Mesendoderm (in vitro differentiated cells): ENCODE measurements around the gene SLC37A3.

ENCODE experiments used
- DNase-seq: peaks from one replicate; pipeline ENCODE4 v3.0.0; 2013
- H2AK5ac ChIP-seq: 2 replicates; pipeline ENCODE4 v1.6.1; 2013; ENCODE audit warnings: low read length, inconsistent platforms
- H2BK120ac ChIP-seq: 2 replicates; pipeline ENCODE4 v1.6.1; 2013; ENCODE audit warnings: low read depth, mild to moderate bottlenecking, low read length, moderate library complexity, mixed read lengths
- H2BK15ac ChIP-seq: replicated peaks from 2 replicates; pipeline ENCODE4 v1.6.1; 2013; ENCODE audit warnings: low read depth, mild to moderate bottlenecking, moderate library complexity
- H2BK5ac ChIP-seq: 2 replicates; pipeline ENCODE4 v1.6.1; 2013; ENCODE audit warnings: low read length, inconsistent platforms
- H3K18ac ChIP-seq: 2 replicates; pipeline ENCODE4 v1.6.1; 2013; ENCODE audit warnings: mild to moderate bottlenecking, low read length, mixed read lengths
- H3K23ac ChIP-seq: one replicate; pipeline ENCODE4 v1.6.1; 2013; ENCODE audit warnings: low read length
- H3K27ac ChIP-seq: 2 replicates; pipeline ENCODE4 v1.5.1; 2013; ENCODE audit warnings: low read depth, mild to moderate bottlenecking, inconsistent platforms, low read length, moderate library complexity
- H3K27me3 ChIP-seq: 2 replicates; pipeline ENCODE4 v1.6.1; 2013; ENCODE audit warnings: low read length, control low read depth, mild to moderate bottlenecking, inconsistent platforms; ENCODE audit not compliant: insufficient read depth, poor library complexity
- H3K36me3 ChIP-seq: 2 replicates; pipeline ENCODE4 v1.6.1; 2013; ENCODE audit warnings: low read length, inconsistent platforms; ENCODE audit not compliant: control insufficient read depth, insufficient read depth
- H3K4ac ChIP-seq: one replicate; pipeline ENCODE4 v1.6.1; 2013; ENCODE audit warnings: low read depth, mild to moderate bottlenecking, low read length, moderate library complexity
- H3K4me1 ChIP-seq: 2 replicates; pipeline ENCODE4 v1.6.1; 2013; ENCODE audit warnings: low read depth, low read length, inconsistent platforms; ENCODE audit not compliant: control insufficient read depth
- H3K4me2 ChIP-seq: 2 replicates; pipeline ENCODE4 v1.6.1; 2013; ENCODE audit warnings: low read length
- H3K4me3 ChIP-seq: 2 replicates; pipeline ENCODE4 v1.5.1; 2013; ENCODE audit warnings: mild to moderate bottlenecking, low read length
- H3K56ac ChIP-seq: one replicate; pipeline ENCODE4 v1.6.1; 2013; ENCODE audit warnings: low read length
- H3K79me1 ChIP-seq: 2 replicates; pipeline ENCODE4 v1.6.1; 2013; ENCODE audit warnings: low read length, inconsistent platforms
- H3K79me2 ChIP-seq: 2 replicates; pipeline ENCODE4 v1.6.1; 2013; ENCODE audit warnings: mild to moderate bottlenecking, low read length; ENCODE audit not compliant: control insufficient read depth, insufficient read depth
- H3K9ac ChIP-seq: 2 replicates; pipeline ENCODE4 v1.6.1; 2013; ENCODE audit warnings: low read length, inconsistent platforms
- H4K5ac ChIP-seq: one replicate; pipeline ENCODE4 v1.6.1; 2013; ENCODE audit warnings: low read length
- H4K8ac ChIP-seq: one replicate; pipeline ENCODE4 v1.6.1; 2013; ENCODE audit warnings: low read depth, mild to moderate bottlenecking, control low read depth, low read length, moderate library complexity
- WGBS: extraction: QIAGEN DNeasy Blood & Tissue Kit; methylation state at CpG from one replicate; pipeline ENCODE4 v1.1.7; 2013; ENCODE audit warnings: low lambda C conversion rate, missing lambda C conversion rate; ENCODE audit not compliant: insufficient coverage; ENCODE audit errors: extremely low coverage; 5-methylcytosine and 5-hydroxymethylcytosine counted together

The SLC37A3 gene

DNA sequence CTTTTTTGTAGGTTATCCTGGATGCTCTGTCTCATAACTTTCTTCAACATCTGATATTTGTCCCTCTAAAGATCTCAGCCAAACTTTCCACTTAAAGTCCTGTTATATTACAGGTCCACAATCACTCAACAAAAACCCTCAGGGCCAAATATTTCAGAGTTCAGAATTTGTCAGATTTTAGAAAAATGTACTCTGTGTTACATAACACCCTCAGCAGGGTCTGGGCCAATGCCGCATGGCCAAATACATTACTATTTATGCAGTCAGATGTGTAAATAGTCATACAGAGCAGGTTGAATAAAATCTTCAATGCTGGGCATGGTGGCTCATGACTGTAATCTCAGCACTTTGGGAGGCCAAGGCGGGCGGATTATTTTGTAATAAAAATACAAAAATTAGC is 17.0 kb upstream of the SLC37A3 start:
- Histone ChIP-seq H3K4ac (no peak overlapping the region), H3K27ac (no peak overlapping the region), H3K4me3 (no peak overlapping the region), H3K56ac (no peak overlapping the region), H3K4me1 (no peaks in the 10 kb centered on the region), H4K8ac (no peak overlapping the region), H3K36me3 (no peaks in the 10 kb centered on the region), H2BK5ac (no peak overlapping the region), H4K5ac (no peak overlapping the region), H3K79me2 (no peaks in the 10 kb centered on the region), H2BK120ac (no peak overlapping the region), H3K27me3 (no peaks in the 10 kb centered on the region), H3K18ac (no peak overlapping the region), H3K4me2 (no peak overlapping the region), H2BK15ac (no peak overlapping the region), H3K79me1 (no peaks in the 10 kb centered on the region), H3K9ac (no peak overlapping the region), H2AK5ac (no peak overlapping the region), H3K23ac (no peak overlapping the region)
- no CpG with 5 or more reads among the region's 3 CpGs for WGBS
- DNase-seq, result no peak

DNA sequence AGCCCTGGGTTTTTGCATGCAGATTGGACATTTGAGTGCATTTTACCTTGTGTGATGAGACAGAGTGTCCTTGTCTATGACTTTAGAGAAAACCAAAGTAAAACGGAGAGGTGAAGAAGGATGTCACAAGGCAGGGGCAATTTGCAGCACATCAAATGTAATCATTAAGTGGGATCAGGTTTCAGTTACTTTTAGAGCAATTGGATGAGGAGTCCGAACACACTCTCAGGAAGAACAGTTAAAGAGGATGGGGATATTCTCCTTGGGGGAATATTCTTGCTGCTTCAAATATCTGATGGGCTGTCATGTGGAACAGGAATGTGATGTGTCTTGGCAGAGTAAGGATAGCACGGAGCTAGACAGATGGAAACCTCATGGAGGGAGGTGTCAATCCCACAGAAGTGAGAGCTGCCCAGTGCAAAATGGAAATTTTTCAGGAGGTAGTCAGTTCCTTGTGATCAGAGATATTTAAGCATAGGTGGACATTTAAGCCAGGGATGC is 6.3 kb upstream of the SLC37A3 start:
- H3K36me3 ChIP-seq, result no peaks in the 10 kb centered on the region
- H3K4me3 ChIP-seq, result no peak overlapping the region
- no peak overlapping the region for H3K23ac ChIP-seq
- no peaks in the 10 kb centered on the region for H3K79me1 ChIP-seq
- no peaks in the 10 kb centered on the region for H3K27me3 ChIP-seq
- H2BK5ac ChIP-seq, result no peak overlapping the region
- no peak overlapping the region for H2BK15ac ChIP-seq
- no peak overlapping the region for H3K4ac ChIP-seq
- no peak overlapping the region for H3K27ac ChIP-seq
- H3K4me2 ChIP-seq, result no peak overlapping the region
- no peak overlapping the region for H2BK120ac ChIP-seq
- H4K8ac ChIP-seq, result no peak overlapping the region
- H3K79me2 ChIP-seq, result no peaks in the 10 kb centered on the region
- no peak overlapping the region for H4K5ac ChIP-seq
- H3K9ac ChIP-seq, result no peak overlapping the region
- no peak overlapping the region for H3K18ac ChIP-seq
- WGBS, result no CpG with 5 or more reads among the region's 3 CpGs
- DNase-seq, result no peak
- H3K4me1 ChIP-seq, result peaks cover 2% of the 10 kb centered on the region
- H2AK5ac ChIP-seq, result no peak overlapping the region
- H3K56ac ChIP-seq, result no peak overlapping the region

DNA sequence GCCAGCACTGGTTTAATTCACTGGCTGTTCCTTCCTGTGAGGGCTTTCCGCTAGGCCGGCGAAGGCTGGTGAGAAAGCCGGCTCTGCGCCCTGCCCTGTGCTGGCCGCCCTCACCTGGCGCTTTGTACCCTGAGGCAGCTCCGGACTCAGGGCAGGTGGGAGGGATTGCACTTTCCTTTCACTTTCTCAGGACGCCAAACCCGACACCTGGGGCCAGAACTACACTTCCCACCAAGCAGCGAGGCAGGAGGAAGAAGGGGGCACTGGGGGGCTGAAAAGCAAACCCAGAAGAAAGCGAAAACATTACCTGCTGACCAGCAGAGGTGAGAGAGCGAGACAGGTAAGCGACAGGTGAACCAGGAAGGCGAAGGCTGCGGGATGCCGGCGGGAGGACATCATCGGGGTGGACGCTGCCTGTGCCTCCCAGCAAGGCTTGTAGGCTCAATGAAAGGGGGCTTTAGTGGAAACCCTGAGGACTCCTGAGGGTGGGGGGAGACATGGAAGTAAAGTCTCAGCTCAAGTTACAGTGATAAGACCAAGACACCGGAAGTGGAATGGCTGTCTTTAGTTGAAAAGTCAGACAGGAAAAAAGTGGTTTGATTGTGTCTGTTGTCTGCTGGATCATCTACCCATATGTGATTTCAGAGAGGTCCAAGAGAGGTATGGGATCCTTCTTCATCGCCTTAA is 5.7 kb upstream of the SLC37A3 start, which contains the start of gene RAB19:
Gene RAB19, plus strand, starts transcription at position 181 of the 687 bp plus-strand sequence. CDS start 3,589 bp downstream, outside the sequence.
- Histone ChIP-seq H3K27me3 (no peaks in the 10 kb centered on the region), H2BK5ac (no peak within 1 kb of the TSS), H3K79me2 (no peaks in the 10 kb centered on the region), H3K4me3 (peak within 1 kb of the TSS; percentile 34), H4K5ac (no peak within 1 kb of the TSS), H3K9ac (peak within 1 kb of the TSS; percentile 44), H3K56ac (peak within 1 kb of the TSS; percentile 83), H2AK5ac (no peak within 1 kb of the TSS), H2BK120ac (no peak within 1 kb of the TSS), H4K8ac (no peak within 1 kb of the TSS), H3K4ac (no peak within 1 kb of the TSS), H3K18ac (no peak within 1 kb of the TSS), H3K79me1 (no peaks in the 10 kb centered on the region), H2BK15ac (no peak within 1 kb of the TSS), H3K23ac (no peak within 1 kb of the TSS), H3K27ac (no peak within 1 kb of the TSS), H3K4me1 (peaks cover 2% of the 10 kb centered on the region), H3K36me3 (no peaks in the 10 kb centered on the region), H3K4me2 (peak within 1 kb of the TSS; percentile 69)
- peak; percentile 75 for DNase-seq
- WGBS, result no CpG with 5 or more reads among the region's 22 CpGs

DNA sequence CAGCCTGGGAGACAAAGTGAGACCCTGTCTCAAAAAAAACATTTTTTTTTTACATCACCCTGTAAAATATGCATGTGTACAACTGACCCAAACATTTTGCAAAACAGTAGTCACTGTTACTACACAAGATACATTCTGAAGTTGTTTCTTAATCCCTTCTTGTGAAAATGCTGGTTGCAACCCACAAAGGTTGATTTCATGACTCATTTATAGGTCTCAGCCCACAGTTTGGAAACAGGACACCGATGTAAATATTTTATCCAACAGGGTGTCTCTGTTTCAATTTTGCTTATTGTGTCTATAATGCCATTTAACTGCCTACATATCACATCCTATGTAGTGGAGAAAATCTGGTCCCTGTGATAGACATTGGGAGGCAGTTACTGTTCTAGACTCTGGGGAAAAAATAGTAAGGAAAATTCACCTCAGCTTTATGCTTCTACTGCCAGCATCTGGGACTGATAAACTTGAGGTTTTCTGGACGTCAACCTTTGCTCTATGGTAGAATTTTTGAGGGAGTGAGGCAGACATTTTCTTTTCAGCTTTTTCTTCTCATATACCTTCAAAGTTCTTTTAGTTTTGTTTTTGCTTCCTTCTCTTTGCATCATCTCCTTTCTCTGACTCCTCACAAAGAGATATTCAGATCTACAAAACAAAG is 4.0 kb upstream of the SLC37A3 start:
- Histone ChIP-seq H3K4me2 (no peak overlapping the region), H3K79me1 (peaks cover 2% of the 10 kb centered on the region), H2BK120ac (no peak overlapping the region), H3K4me3 (no peak overlapping the region), H3K27me3 (no peaks in the 10 kb centered on the region), H2AK5ac (no peak overlapping the region), H3K4ac (no peak overlapping the region), H3K18ac (no peak overlapping the region), H3K36me3 (no peaks in the 10 kb centered on the region), H3K27ac (no peak overlapping the region), H3K4me1 (peaks cover 2% of the 10 kb centered on the region), H4K8ac (no peak overlapping the region), H3K79me2 (peaks cover 5% of the 10 kb centered on the region), H3K23ac (no peak overlapping the region), H2BK5ac (no peak overlapping the region), H3K56ac (no peak overlapping the region), H3K9ac (no peak overlapping the region), H2BK15ac (no peak overlapping the region), H4K5ac (no peak overlapping the region)
- no CpG with 5 or more reads among the region's 2 CpGs for whole genome bisulfite sequencing
- DNase-seq, result no peak

DNA sequence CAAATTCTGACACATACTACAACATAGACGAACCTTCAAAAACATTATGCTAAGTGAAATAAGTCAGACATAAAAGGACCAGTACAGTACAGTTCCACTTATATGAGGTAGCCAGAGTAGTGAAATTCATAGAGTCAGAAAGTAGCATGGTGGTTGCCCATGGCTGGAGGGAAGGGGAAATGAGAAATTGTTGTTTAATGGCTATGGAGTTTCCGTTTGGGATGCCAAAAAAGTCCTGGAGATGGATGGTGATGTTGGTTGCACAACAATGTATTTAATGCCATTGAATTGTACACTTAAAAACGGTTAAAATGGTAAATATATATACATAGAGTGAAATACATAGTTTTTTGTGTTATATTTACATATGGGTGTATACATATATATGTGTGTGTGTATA is 2.1 kb upstream of the SLC37A3 start:
- peaks cover 17% of the 10 kb centered on the region for H3K79me2 ChIP-seq
- H3K4me2 ChIP-seq, result no peak overlapping the region
- H3K4ac ChIP-seq, result no peak overlapping the region
- no peaks in the 10 kb centered on the region for H3K27me3 ChIP-seq
- DNase-seq, result no peak
- H2BK15ac ChIP-seq, result no peak overlapping the region
- no peak overlapping the region for H2BK120ac ChIP-seq
- no peak overlapping the region for H3K56ac ChIP-seq
- H3K23ac ChIP-seq, result no peak overlapping the region
- no peak overlapping the region for H2AK5ac ChIP-seq
- peaks cover 6% of the 10 kb centered on the region for H3K79me1 ChIP-seq
- no peak overlapping the region for H2BK5ac ChIP-seq
- no peak overlapping the region for H4K8ac ChIP-seq
- no peak overlapping the region for H3K18ac ChIP-seq
- H3K4me1 ChIP-seq, result peaks cover 2% of the 10 kb centered on the region
- H4K5ac ChIP-seq, result no peak overlapping the region
- WGBS, result no CpG with 5 or more reads among the region's 3 CpGs
- no peak overlapping the region for H3K9ac ChIP-seq
- no peaks in the 10 kb centered on the region for H3K36me3 ChIP-seq
- H3K4me3 ChIP-seq, result no peak overlapping the region
- H3K27ac ChIP-seq, result no peak overlapping the region
